HG02852 (cell line): ENCODE measurements around the gene LIPN.

Experiments used
- ATAC-seq: cut with Tn5 transposase; IDR thresholded peaks from one replicate; pipeline ENCODE4 v1.9.1; 2021; ENCODE audit warnings: mild to moderate bottlenecking, moderate library complexity; ENCODE audit not compliant: unreplicated experiment

Gene LIPN

GRCh38 chr10:88826388-88826787 lies 66.6 kb downstream of the LIPN start:
- ATAC-seq: no peak

DNA sequence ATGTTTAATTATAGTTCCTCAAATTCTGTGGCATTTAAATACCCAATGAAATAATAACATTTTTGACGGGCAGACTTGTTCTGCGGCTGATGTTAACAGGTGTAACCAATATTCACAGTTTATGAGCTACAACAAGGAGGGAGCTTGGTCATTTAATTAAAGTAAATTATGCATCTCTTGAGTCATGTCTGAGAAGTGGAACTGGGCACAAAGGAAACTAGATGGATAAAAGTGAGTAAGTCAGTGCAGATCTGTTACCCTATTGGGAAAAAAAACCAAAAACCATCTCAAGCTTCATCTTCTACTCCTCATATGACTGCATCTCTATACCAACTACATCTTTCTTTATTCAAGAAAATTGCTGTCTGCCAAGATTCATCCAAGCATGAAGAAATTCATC lies 67.9 kb downstream of the LIPN start:
- no peak for ATAC-seq

GRCh38 chr10:88828310-88828709 lies 68.5 kb downstream of the LIPN start:
- no peak for ATAC-seq
